Erythroblast (primary cell): ENCODE data around the gene LCT.
"Not testable (repeated sequence)": the region's sequence is repeated elsewhere in the genome, so short reads cannot be mapped to it uniquely, and the experiment has no call there.

ENCODE experiments used
- DNase-seq, 2 experiments: peaks; one replicate each; lab custom pipeline; 2025; lab: John Stamatoyannopoulos, UW
- GATA1 ChIP-seq: IDR thresholded peaks from 2 replicates; pipeline ENCODE4 v1.6.1; 2011; ENCODE audit warnings: low read depth, mild to moderate bottlenecking, control low read depth, low read length, moderate library complexity
- POLR2A ChIP-seq: IDR thresholded peaks from 2 replicates; pipeline ENCODE4 v1.6.1; 2011; ENCODE audit warnings: mild to moderate bottlenecking, low read length

The LCT gene

GRCh38 chr2:135797497-135798274, 39.3 kb downstream of the LCT start:
- DNase-seq = peak; percentile 74 to 82
- TF ChIP-seq POLR2A (no peak), GATA1 (no peak)

DNA sequence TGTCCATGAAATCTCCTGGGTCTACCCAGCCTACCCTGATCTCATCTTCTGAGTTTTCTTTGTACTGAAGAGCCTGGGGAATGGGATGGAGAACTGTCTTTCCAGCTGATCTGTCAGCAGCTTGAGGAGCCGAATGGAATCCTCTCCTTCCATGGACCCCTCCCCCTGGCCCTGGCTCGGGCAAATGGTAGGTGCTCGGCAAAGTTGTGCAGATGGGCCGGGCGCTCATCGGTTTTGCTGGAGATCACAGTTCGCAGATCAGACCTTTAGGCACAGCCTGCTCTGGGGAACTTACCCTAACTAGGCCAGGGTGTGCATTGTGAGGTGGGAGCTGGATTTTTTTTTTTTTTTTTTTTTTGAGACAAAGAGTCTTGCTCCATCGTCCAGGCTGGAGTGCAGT, 40.4 kb downstream of the LCT start:
- no peak for DNase-seq
- no peak for TF ChIP-seq POLR2A
- TF ChIP-seq GATA1 = no peak

- DNase-seq = not testable (repeated sequence)
Measured at GRCh38 chr2:135795641-135796040, 41.3 kb downstream of the LCT start.

DNA sequence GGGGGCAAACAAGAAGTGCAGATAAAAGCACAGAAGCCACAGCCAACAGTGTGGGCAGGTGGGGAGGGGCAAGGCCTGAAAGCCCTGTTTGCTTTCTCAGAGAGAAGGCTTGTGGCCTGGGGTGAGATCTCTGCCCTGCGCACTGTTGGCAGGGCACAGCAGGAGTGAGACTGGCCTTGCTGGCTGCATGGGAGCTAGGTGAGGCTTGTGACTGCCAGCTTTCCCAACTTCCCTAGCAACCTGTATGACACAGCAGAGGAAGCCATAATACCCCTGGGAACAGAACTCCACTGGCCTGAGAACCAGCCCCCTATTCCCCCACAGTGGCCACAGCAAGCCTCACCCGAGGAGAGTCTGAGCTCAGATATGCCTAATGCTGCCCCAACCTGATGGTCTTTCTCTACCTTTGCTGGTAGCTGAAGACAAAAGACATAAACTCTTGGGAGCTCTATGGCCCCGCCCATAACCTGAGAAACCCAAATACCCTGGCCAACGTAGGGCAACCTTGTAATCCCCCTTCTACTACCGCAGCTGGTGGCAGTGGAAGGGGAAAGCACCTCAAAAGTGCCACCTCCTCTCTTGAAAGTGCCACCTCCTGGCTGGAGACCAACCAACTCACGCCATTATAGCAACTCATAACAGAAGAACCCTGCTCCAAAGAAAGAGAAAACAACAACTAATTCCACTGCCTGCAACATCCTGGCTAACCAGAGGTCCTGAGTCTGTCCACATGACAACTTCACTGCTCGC, 44.4 kb downstream of the LCT start:
- TF ChIP-seq GATA1 = no peak
- no peak for TF ChIP-seq POLR2A
- DNase-seq = no peak

DNA sequence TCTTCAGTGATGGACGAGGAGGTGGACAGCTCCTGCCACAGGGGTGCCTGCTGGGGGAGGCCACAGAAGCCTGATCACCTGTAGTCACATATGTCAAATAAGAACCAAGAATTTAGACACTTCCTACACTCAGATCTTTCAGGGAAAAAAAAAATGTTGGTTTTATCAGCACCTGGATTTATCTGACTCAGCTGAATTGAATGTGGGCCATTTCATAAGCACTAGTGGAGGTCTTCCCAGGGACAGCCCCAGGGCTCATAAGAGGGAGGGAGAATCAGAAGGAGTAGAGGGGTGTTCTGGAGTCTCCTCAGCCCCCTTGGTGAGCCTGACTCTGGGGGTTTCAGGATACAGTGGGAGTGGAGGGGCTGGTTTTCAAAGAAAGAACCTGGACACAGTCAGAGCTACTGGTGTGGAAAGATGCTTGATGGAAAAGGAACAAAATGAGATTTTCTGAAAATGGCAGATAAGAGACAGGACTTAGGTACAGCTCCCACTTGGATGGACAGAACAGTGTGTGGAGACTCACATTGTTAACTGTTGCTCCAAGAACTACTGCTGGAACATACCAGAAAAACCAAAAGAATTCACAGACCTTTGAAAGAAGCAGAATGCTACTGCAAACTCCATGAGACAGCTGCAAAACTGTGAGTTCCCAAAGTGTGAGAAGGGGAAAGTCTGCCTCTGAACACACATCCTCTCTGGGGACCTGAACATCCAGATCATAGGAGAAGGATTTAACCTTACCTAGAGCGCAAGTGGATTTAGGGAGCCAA, 45.4 kb downstream of the LCT start:
- DNase-seq = no peak
- TF ChIP-seq POLR2A = no peak
- TF ChIP-seq GATA1 = no peak

DNA sequence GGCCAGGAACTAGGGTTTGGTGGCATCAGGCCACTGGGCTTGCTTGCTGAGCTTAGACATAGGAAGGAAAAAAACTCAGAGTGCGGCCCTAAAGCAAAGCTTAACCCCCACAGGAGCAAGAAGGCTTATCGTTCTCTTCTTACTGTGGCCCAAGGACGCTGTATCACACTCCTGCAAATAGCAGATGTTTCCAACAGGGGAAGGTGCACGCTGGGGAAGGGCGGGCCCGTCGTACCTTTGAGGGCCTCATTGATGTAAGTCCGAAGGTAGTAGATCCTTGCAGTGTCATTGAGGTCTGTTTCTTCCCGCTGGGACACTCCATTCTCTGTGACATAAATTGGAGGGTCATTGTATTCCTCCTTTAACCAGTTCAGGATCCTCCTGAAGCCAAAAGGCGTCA, 46.6 kb downstream of the LCT start:
- no peak for TF ChIP-seq GATA1
- TF ChIP-seq POLR2A = no peak
- no peak for DNase-seq

GRCh38 chr2:135786823-135787222, 50.2 kb downstream of the LCT start:
- no peak for DNase-seq

DNA sequence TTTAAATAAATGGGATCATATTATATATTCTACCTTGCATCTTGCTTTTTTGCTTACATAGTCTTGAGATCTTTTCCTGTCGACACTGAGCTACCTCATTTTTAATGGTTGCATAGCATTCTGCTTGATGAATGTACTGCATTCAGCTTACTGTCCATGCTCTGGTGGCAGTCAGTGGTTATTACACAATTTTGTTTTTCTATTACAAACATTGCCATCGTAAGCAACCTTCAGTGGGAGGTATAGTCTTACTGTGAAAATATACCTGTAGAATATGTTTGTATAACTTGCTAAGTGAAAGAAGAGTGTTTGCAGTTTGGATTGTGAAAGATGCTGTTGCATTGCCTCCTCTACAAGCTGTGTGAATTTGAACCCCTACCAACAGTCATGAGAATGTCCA, 52.0 kb downstream of the LCT start:
- no peak for TF ChIP-seq GATA1
- DNase-seq = no peak

More at GRCh38 chr2:135786823-135787222, 50.2 kb downstream of the LCT start:
- no peak for TF ChIP-seq POLR2A
- no peak for TF ChIP-seq GATA1

DNA sequence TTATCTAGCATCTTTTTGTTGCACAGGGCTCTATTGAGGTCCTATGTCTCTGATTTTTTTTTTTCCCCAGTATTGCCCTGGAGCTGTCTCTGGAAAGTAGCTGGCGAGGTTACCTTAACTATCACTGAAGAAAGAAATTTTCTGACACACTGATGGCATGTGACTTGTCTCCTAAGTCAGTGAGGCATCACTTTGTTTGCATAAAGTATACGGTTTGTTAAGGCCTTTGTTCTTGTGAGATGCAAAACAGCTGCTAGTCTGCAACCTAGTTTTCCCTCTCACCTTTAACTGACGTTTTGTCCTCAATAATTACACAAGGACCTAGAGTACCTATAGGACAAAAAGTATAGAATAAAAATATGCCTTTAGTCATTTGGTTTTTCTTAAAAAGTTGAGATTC, 53.5 kb downstream of the LCT start:
- TF ChIP-seq GATA1 (no peak), POLR2A (no peak)
- no peak for DNase-seq

DNA sequence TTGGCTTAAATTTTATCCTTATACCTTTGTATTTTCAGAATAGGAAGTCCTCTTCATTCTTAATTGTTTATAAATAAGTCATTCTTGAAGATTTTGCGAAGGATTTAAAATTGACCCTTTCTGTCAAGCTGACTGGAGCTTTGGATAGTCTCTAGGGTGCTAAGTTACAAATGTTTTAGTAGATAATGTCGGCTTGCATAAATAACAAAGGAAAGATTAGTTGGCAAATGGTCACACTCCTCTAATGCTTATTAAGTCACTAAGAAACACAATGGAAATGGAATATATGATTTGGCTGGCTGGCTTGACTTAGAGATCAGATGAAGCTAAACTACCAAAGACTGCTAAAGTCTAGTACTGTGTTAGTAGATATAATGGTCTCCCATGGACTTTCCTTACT, 54.8 kb downstream of the LCT start:
- no peak for DNase-seq
- TF ChIP-seq GATA1 (no peak), POLR2A (no peak)

DNA sequence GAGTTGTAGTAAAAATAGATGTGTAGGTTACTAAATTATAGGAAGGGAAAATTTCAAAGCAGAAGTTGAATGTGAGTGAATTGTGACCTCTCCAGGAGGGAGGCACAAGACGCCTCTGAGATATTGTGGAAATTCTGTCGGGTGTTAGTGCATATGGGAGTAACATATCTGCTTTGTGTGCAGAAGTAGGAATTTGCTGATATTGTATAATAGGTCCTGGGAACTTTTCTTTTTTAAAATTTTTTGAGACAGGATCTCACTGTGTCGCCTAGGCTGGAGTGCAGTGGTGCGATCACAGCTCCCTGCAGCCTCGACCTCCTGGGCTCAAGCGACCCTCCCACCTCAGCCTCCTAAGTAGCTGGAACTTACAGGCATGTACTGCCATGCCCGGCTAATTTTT, 60.6 kb downstream of the LCT start:
- TF ChIP-seq POLR2A (no peak), GATA1 (no peak)
- DNase-seq = no peak

- no peak for DNase-seq
- TF ChIP-seq POLR2A (no peak), GATA1 (no peak)
Measured at GRCh38 chr2:135775420-135775819, 61.6 kb downstream of the LCT start.

- TF ChIP-seq POLR2A (no peak), GATA1 (no peak)
- DNase-seq = no peak
Measured at GRCh38 chr2:135773917-135774316, 63.1 kb downstream of the LCT start.

DNA sequence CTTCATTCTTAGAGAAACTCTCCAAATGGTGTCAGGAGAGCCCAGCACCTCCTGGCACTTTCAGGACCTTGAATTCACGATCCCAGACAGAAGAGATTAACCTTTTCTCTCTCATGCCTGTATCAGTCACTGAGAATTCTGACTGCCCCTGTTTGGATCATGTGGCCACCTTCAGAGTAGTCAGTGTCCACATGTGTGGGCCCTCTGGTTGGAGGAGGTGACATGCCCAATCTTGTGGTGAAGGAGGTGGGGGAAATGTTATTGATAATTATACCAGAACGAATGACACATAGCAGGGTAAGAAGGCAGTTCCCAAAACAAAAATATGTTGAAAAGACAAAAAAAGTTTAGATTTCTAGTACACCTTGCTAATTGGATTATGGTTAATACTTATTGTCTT, 63.7 kb downstream of the LCT start:
- DNase-seq = no peak
- TF ChIP-seq GATA1 (no peak), POLR2A (no peak)
